H9 (cell line): ENCODE measurements around the gene FIBP. TPM values are rescaled to one million over a fixed set of nuclear protein-coding genes. Genes with fewer than 3 reads are reported as not detected.

Experiments used
- DNase-seq: peaks from one replicate; pipeline ENCODE4 v3.0.0-alpha.2; 2017
- H2AFZ ChIP-seq: one replicate; pipeline ENCODE4 v1.6.1; 2013; ENCODE audit warnings: mild to moderate bottlenecking, low read length, control low read depth, moderate library complexity
- H2AK5ac ChIP-seq: 2 replicates; pipeline ENCODE4 v1.6.1; 2013; ENCODE audit warnings: low read length, control low read depth, mixed read lengths; ENCODE audit not compliant: insufficient read length
- H2BK120ac ChIP-seq: one replicate; pipeline ENCODE4 v1.6.1; 2013; ENCODE audit warnings: low read depth, mild to moderate bottlenecking, low read length, control low read depth, inconsistent platforms; ENCODE audit not compliant: poor library complexity, severe bottlenecking
- H2BK12ac ChIP-seq: 2 replicates; pipeline ENCODE4 v1.6.1; 2013; ENCODE audit warnings: low read length, control low read depth, mixed read lengths, low read depth; ENCODE audit not compliant: insufficient read length
- H2BK15ac ChIP-seq: 2 replicates; pipeline ENCODE4 v1.6.1; 2013; ENCODE audit warnings: low read depth, low read length, control low read depth
- H2BK20ac ChIP-seq: one replicate; pipeline ENCODE4 v1.6.1; 2013; ENCODE audit warnings: low read depth, mild to moderate bottlenecking, low read length, control low read depth, inconsistent platforms; ENCODE audit not compliant: poor library complexity, severe bottlenecking
- H2BK5ac ChIP-seq: 2 replicates; pipeline ENCODE4 v1.6.1; 2013; ENCODE audit warnings: low read length, control low read depth, mixed read lengths; ENCODE audit not compliant: insufficient read length
- H3K14ac ChIP-seq: 2 replicates; pipeline ENCODE4 v1.6.1; 2013; ENCODE audit warnings: low read length, control low read depth; ENCODE audit not compliant: insufficient read depth
- H3K18ac ChIP-seq: 2 replicates; pipeline ENCODE4 v1.6.1; 2013; ENCODE audit warnings: low read depth, mild to moderate bottlenecking, mixed read lengths, low read length, control low read depth; ENCODE audit not compliant: insufficient read length
- H3K23ac ChIP-seq: 2 replicates; pipeline ENCODE4 v1.6.1; 2013; ENCODE audit warnings: low read length, control low read depth, mixed read lengths, low read depth; ENCODE audit not compliant: insufficient read length
- H3K23me2 ChIP-seq: 2 replicates; pipeline ENCODE4 v1.6.1; 2013; ENCODE audit warnings: low read depth, mild to moderate bottlenecking, mixed read lengths, low read length, control low read depth; ENCODE audit not compliant: insufficient read length, poor library complexity, severe bottlenecking
- H3K27ac ChIP-seq: 2 replicates; pipeline ENCODE4 v1.5.1; 2013; ENCODE audit warnings: low read length, control low read depth, mixed read lengths, low read depth; ENCODE audit not compliant: insufficient read length
- H3K27me3 ChIP-seq: 2 replicates; pipeline ENCODE4 v1.6.1; 2013; ENCODE audit warnings: low read length, control low read depth, inconsistent platforms; ENCODE audit not compliant: insufficient read depth
- H3K4ac ChIP-seq: 2 replicates; pipeline ENCODE4 v1.6.1; 2013; ENCODE audit warnings: low read depth, mild to moderate bottlenecking, control low read depth, inconsistent platforms, low read length, moderate library complexity
- H3K4me1 ChIP-seq: 2 replicates; pipeline ENCODE4 v1.6.1; 2013; ENCODE audit warnings: low read length, control low read depth, inconsistent platforms; ENCODE audit not compliant: insufficient read depth
- H3K4me2 ChIP-seq: 2 replicates; pipeline ENCODE4 v1.6.1; 2013; ENCODE audit warnings: low read length, control low read depth, mixed read lengths; ENCODE audit not compliant: insufficient read length, insufficient read depth
- H3K56ac ChIP-seq: 2 replicates; pipeline ENCODE4 v1.6.1; 2013; ENCODE audit warnings: low read depth, mild to moderate bottlenecking, mixed read lengths, low read length, control low read depth; ENCODE audit not compliant: insufficient read length
- H3K79me1 ChIP-seq: 2 replicates; pipeline ENCODE4 v1.6.1; 2013; ENCODE audit warnings: low read depth, mild to moderate bottlenecking, moderate library complexity, low read length, control low read depth, inconsistent platforms; ENCODE audit not compliant: insufficient read depth, poor library complexity, severe bottlenecking
- H3K79me2 ChIP-seq: 2 replicates; pipeline ENCODE4 v1.6.1; 2013; ENCODE audit warnings: low read length, control low read depth, inconsistent platforms; ENCODE audit not compliant: insufficient read depth
- H3K9ac ChIP-seq: 2 replicates; pipeline ENCODE4 v1.6.1; 2013; ENCODE audit warnings: low read length, control low read depth, mixed read lengths; ENCODE audit not compliant: insufficient read length; ENCODE audit errors: extremely low read depth
- H3K9me3 ChIP-seq: one replicate; pipeline ENCODE4 v1.6.1; 2013; ENCODE audit warnings: low read depth, low read length, inconsistent platforms; ENCODE audit not compliant: control insufficient read depth
- H3T11ph ChIP-seq: one replicate; pipeline ENCODE4 v1.6.1; 2013; ENCODE audit warnings: mild to moderate bottlenecking, low read length, control low read depth, inconsistent platforms
- H4K20me1 ChIP-seq: one replicate; pipeline ENCODE4 v1.6.1; 2013; ENCODE audit not compliant: control insufficient read depth, insufficient read length, insufficient read depth
- H4K5ac ChIP-seq: 2 replicates; pipeline ENCODE4 v1.6.1; 2013; ENCODE audit warnings: low read depth, mild to moderate bottlenecking, mixed read lengths, low read length, control low read depth; ENCODE audit not compliant: insufficient read length
- H4K8ac ChIP-seq: replicated peaks from 2 replicates; pipeline ENCODE4 v1.6.1; 2013; ENCODE audit warnings: low read length, control low read depth, mixed read lengths, low read depth; ENCODE audit not compliant: insufficient read length
- H4K91ac ChIP-seq: 2 replicates; pipeline ENCODE4 v1.6.1; 2013; ENCODE audit warnings: low read depth, mild to moderate bottlenecking, moderate library complexity, mixed read lengths, low read length, control low read depth; ENCODE audit not compliant: insufficient read length
- H3K27ac Mint-ChIP-seq, 3 experiments: 2 replicates in 2 of 3; 3 replicates in 1 of 3; pipeline ENCODE4 v1.8.0; 2020 to 2021; ENCODE audit warnings: mixed read lengths in 3 of 3, mild to moderate bottlenecking in 1 of 3, moderate library complexity in 1 of 3
- H3K27me3 Mint-ChIP-seq: 2 replicates; pipeline ENCODE4 v1.8.0; 2021; ENCODE audit warnings: low read depth, mild to moderate bottlenecking, moderate library complexity, mixed read lengths
- H3K36me3 Mint-ChIP-seq, 3 experiments: 2 replicates in 2 of 3; 3 replicates in 1 of 3; pipeline ENCODE4 v1.8.0; 2020 to 2021; ENCODE audit warnings: low read depth in 3 of 3, mixed read lengths in 3 of 3; ENCODE audit not compliant: insufficient read depth in 1 of 3
- H3K4me1 Mint-ChIP-seq, 2 experiments: 2 replicates each; pipeline ENCODE4 v1.8.0; 2020; ENCODE audit warnings: mixed read lengths in 2 of 2
- H3K4me3 Mint-ChIP-seq, 2 experiments: 2 replicates in 1 of 2; 3 replicates in 1 of 2; pipeline ENCODE4 v1.8.0; 2020 to 2021; ENCODE audit warnings: mild to moderate bottlenecking in 2 of 2, mixed read lengths in 2 of 2, moderate library complexity in 1 of 2
- H3K9me3 Mint-ChIP-seq, 2 experiments: 2 replicates in 1 of 2; 3 replicates in 1 of 2; pipeline ENCODE4 v1.8.0; 2020; ENCODE audit warnings: mild to moderate bottlenecking in 2 of 2, mixed read lengths in 2 of 2, moderate library complexity in 1 of 2
- WGBS: extraction: QIAGEN DNeasy Blood & Tissue Kit; methylation state at CpG from one replicate; pipeline ENCODE4 v1.1.7; 2013; ENCODE audit warnings: missing lambda C conversion rate, low lambda C conversion rate, mixed read lengths; ENCODE audit not compliant: insufficient read length; ENCODE audit errors: extremely low coverage; 5-methylcytosine and 5-hydroxymethylcytosine counted together
- total RNA-seq: library from RNA; stranded (reverse); gene quantifications from 2 replicates; pipeline ENCODE4 v1.2.1, GENCODE V29; 2021
- TF ChIP-seq, protein P1 (sequence below): fragments of 200-600 bp; sonication (generic); conservative IDR thresholded peaks from 3 replicates; pipeline ENCODE4 v1.8.0; 2021; ENCODE audit warnings: antibody characterized with exemption, mild to moderate bottlenecking

Gene FIBP
- total RNA-seq, 1 experiment from 2014 or later = 87.0 TPM

DNA sequence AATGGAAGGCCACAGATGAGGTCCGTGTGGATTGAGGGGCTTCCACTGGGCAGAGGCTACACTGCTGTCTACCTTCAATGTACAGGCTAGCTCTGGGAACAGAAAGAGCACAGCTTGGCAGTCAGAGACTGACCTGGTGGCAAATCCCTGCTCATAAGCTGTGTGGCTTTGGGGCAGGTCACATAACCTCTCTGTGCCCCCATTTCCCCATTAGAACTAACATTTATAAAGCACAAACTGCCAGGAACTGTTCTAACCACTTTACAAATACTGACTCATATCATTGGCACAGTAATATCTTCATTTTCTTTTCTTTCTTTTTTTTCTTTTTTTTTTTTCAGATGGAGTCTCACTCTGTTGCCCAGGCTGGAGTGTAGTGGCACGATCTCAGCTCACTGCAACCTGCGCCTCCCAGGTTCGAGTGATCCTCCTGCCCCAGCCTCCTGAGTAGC, 8.8 kb upstream of the FIBP start:
- H3K4me2 ChIP-seq = no peak overlapping the region

More for the DNA sequence above, 8.8 kb upstream of the FIBP start:
- no peaks in the 10 kb centered on the region for H3K79me2 ChIP-seq
- no peak overlapping the region for H2BK15ac ChIP-seq
- no peak overlapping the region for H2BK12ac ChIP-seq
- Mint-ChIP-seq H3K4me3 (no peak overlapping the region), H3K27ac (no peak overlapping the region), H3K4me1 (peaks cover 20 to 26% of the 10 kb centered on the region in 2 experiments), H3K9me3 (no peaks in the 10 kb centered on the region), H3K36me3 (peaks cover 0 to 36% (median 0%) of the 10 kb centered on the region in 3 experiments; a peak in 2 of 7 replicates), H3K27me3 (peaks cover 45% of the 10 kb centered on the region)
- H3K23ac ChIP-seq = no peak overlapping the region
- H3K18ac ChIP-seq = no peak overlapping the region
- no peak overlapping the region for H2AK5ac ChIP-seq
- no peak overlapping the region for H3K14ac ChIP-seq
- TF ChIP-seq, protein P1, sequence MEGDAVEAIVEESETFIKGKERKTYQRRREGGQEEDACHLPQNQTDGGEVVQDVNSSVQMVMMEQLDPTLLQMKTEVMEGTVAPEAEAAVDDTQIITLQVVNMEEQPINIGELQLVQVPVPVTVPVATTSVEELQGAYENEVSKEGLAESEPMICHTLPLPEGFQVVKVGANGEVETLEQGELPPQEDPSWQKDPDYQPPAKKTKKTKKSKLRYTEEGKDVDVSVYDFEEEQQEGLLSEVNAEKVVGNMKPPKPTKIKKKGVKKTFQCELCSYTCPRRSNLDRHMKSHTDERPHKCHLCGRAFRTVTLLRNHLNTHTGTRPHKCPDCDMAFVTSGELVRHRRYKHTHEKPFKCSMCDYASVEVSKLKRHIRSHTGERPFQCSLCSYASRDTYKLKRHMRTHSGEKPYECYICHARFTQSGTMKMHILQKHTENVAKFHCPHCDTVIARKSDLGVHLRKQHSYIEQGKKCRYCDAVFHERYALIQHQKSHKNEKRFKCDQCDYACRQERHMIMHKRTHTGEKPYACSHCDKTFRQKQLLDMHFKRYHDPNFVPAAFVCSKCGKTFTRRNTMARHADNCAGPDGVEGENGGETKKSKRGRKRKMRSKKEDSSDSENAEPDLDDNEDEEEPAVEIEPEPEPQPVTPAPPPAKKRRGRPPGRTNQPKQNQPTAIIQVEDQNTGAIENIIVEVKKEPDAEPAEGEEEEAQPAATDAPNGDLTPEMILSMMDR = no peak
- no peak overlapping the region for H2BK120ac ChIP-seq
- H3K27me3 ChIP-seq = peaks cover 14% of the 10 kb centered on the region; the same call in 1 of the 2 replicates
- peaks cover 9% of the 10 kb centered on the region for H3K23me2 ChIP-seq
- H4K8ac ChIP-seq = no peak overlapping the region
- H3K4me1 ChIP-seq = no peaks in the 10 kb centered on the region
- no peak overlapping the region for H2AFZ ChIP-seq
- H3K4ac ChIP-seq = no peak overlapping the region
- no peak for DNase-seq
- no peak overlapping the region for H2BK5ac ChIP-seq
- no peaks in the 10 kb centered on the region for H4K20me1 ChIP-seq
- H3K9ac ChIP-seq = no peak overlapping the region
- H4K5ac ChIP-seq = no peak overlapping the region
- H3K79me1 ChIP-seq = no peaks in the 10 kb centered on the region
- no peaks in the 10 kb centered on the region for H3K9me3 ChIP-seq
- WGBS = no CpG with 5 or more reads among the region's 4 CpGs
- no peak overlapping the region for H3K27ac ChIP-seq
- no peak overlapping the region for H4K91ac ChIP-seq
- no peak overlapping the region for H3K56ac ChIP-seq
- H2BK20ac ChIP-seq = no peak overlapping the region
- H3T11ph ChIP-seq = no peak overlapping the region
